A549 (cell line): Measurements from ENCODE around the gene CRNKL1. TPM values are rescaled to one million over a fixed set of nuclear protein-coding genes. Genes with fewer than 3 reads are reported as not detected.
A peak's percentile ranks its signal among the peaks of the same experiment; 100 is the strongest.

ENCODE experiments used
- ATAC-seq, 2 experiments: fragments of 200-7000 bp in 1 of 2; fragments of >200 bp in 1 of 2; cut with Nextera tagmentation in 1 of 2; cut with Tn5 transposase in 1 of 2; 3 replicates each; pipeline versions ENCODE4 v1.8.0 to v1.9.1; 2018 to 2020; ENCODE audit warnings: mild to moderate bottlenecking in 1 of 2, moderate library complexity in 1 of 2
- CTCF ChIA-PET: fragments of 300-600 bp; sonication (Branson Sonifier 250); formaldehyde crosslinking; extraction: SDS; loops from one replicate; lab custom pipeline; 2021; ENCODE audit warnings: antibody characterized with exemption, inconsistent platforms; lab: Yijun Ruan, JAX
- POLR2A ChIA-PET: fragments of 350-600 bp; formaldehyde crosslinking; extraction: SDS; loops from one replicate; lab custom pipeline; 2021; ENCODE audit warnings: antibody characterized with exemption, inconsistent platforms; lab: Yijun Ruan, JAX
- DNase-seq, 2 experiments: peaks; one replicate each; pipeline versions ENCODE4 v3.0.0 to v3.0.0-alpha.2; 2011 to 2016; ENCODE audit warnings: low read depth in 1 of 2, low spot score in 1 of 2
- FAIRE-seq: peaks from 2 replicates; lab custom pipeline; 2011; peaks lifted over from hg19 to GRCh38; lab: Jason Lieb, UNC
- H3K27ac ChIP-seq, 2 experiments: fragments of >200 bp; sonication (Bioruptor Twin); formaldehyde crosslinking; 3 replicates each; pipeline ENCODE4 v1.5.1; 2016 to 2017
- H3K4me1 ChIP-seq: fragments of >200 bp; sonication (Bioruptor Twin); formaldehyde crosslinking; 3 replicates; pipeline ENCODE4 v1.6.1; 2016
- H3K4me2 ChIP-seq: fragments of >200 bp; sonication (Bioruptor Twin); formaldehyde crosslinking; 3 replicates; pipeline ENCODE4 v1.6.1; 2016
- H3K4me3 ChIP-seq: fragments of >200 bp; sonication (Bioruptor Twin); formaldehyde crosslinking; 3 replicates; pipeline ENCODE4 v1.5.1; 2016
- H3K9me3 ChIP-seq: fragments of >200 bp; sonication (Bioruptor Twin); formaldehyde crosslinking; 3 replicates; pipeline ENCODE4 v1.6.1; 2016
- ATOH8 ChIP-seq: fragments of 250-450 bp; sonication (Bioruptor Pico); IDR thresholded peaks from 2 replicates; pipeline ENCODE4 v1.5.0; 2020; ENCODE audit warnings: low read depth, mild to moderate bottlenecking, moderate library complexity
- BCL3 ChIP-seq: fragments of >200 bp; sonication (Bioruptor Twin); formaldehyde crosslinking; IDR thresholded peaks from 3 replicates; pipeline ENCODE4 v1.6.1; 2016
- CBX2 ChIP-seq: fragments of 200-600 bp; sonication (generic); IDR thresholded peaks from 2 replicates; pipeline ENCODE4 v1.6.1; 2016; ENCODE audit warnings: low read depth, mild to moderate bottlenecking, borderline replicate concordance
- CBX8 ChIP-seq: fragments of 200-600 bp; sonication (generic); IDR thresholded peaks from 2 replicates; pipeline ENCODE4 v1.6.1; 2016
- EHMT2 ChIP-seq: fragments of 200-600 bp; sonication (generic); IDR thresholded peaks from 2 replicates; pipeline ENCODE4 v1.6.1; 2016; ENCODE audit warnings: antibody characterized with exemption, low read depth, mild to moderate bottlenecking, moderate library complexity
- ELK1 ChIP-seq: fragments of 150-350 bp; IDR thresholded peaks from 2 replicates; pipeline ENCODE4 v1.6.1; 2014; ENCODE audit warnings: low read depth, mild to moderate bottlenecking, low read length
- FOSB ChIP-seq: fragments of 250-450 bp; sonication (Bioruptor Pico); IDR thresholded peaks from 2 replicates; pipeline ENCODE4 v1.5.0; 2020; ENCODE audit warnings: mild to moderate bottlenecking, moderate library complexity
- HOXB13 ChIP-seq: fragments of 250-450 bp; sonication (Bioruptor Pico); IDR thresholded peaks from 2 replicates; pipeline ENCODE4 v1.5.0; 2020; ENCODE audit warnings: low read depth, mild to moderate bottlenecking, moderate library complexity
- HOXB5 ChIP-seq: fragments of 250-450 bp; sonication (Bioruptor Pico); IDR thresholded peaks from 2 replicates; pipeline ENCODE4 v1.5.0; 2020; ENCODE audit warnings: mild to moderate bottlenecking, moderate library complexity
- JUNB ChIP-seq: fragments of >200 bp; sonication (Bioruptor Twin); formaldehyde crosslinking; IDR thresholded peaks from 2 replicates; pipeline ENCODE4 v1.6.1; 2016
- KDM1A ChIP-seq: fragments of 200-600 bp; sonication (generic); IDR thresholded peaks from 2 replicates; pipeline ENCODE4 v1.6.1; 2016; ENCODE audit warnings: low read depth, mild to moderate bottlenecking
- MAZ ChIP-seq: fragments of 150-350 bp; IDR thresholded peaks from 2 replicates; pipeline ENCODE4 v1.6.1; 2014; ENCODE audit warnings: antibody characterized with exemption, low read depth, low read length, borderline replicate concordance
- NFE2L2 ChIP-seq: fragments of 150-350 bp; conservative IDR thresholded peaks from 2 replicates; pipeline ENCODE4 v1.6.1; 2014; ENCODE audit warnings: low read length
- NPAS2 ChIP-seq: fragments of 250-450 bp; sonication (Bioruptor Pico); IDR thresholded peaks from 2 replicates; pipeline ENCODE4 v1.8.0; 2022; ENCODE audit warnings: mild to moderate bottlenecking, moderate library complexity, borderline replicate concordance
- NR3C1 ChIP-seq: fragments of >200 bp; sonication (Bioruptor Twin); formaldehyde crosslinking; IDR thresholded peaks from 3 replicates; pipeline ENCODE4 v1.6.1; 2017
- POLR2A ChIP-seq: IDR thresholded peaks from 2 replicates; pipeline ENCODE4 v1.6.1; 2012; ENCODE audit warnings: mild to moderate bottlenecking, low read length
- POLR2AphosphoS2 ChIP-seq: conservative IDR thresholded peaks from 2 replicates; pipeline ENCODE4 v1.6.1; 2012; ENCODE audit warnings: low read length, improper control_type of control experiment, inconsistent platforms
- RAD21 ChIP-seq, 2 experiments: fragments of >200 bp in 1 of 2; sonication (Bioruptor Twin) in 1 of 2; formaldehyde crosslinking in 1 of 2; IDR thresholded peaks in 1 of 2; conservative IDR thresholded peaks in 1 of 2; 2 replicates in 1 of 2; 3 replicates in 1 of 2; pipeline ENCODE4 v1.6.1; 2012 to 2018; ENCODE audit warnings: inconsistent platforms in 1 of 2
- RARB ChIP-seq: fragments of 250-450 bp; sonication (Bioruptor Pico); IDR thresholded peaks from 2 replicates; pipeline ENCODE4 v1.8.0; 2021; ENCODE audit warnings: mild to moderate bottlenecking, moderate library complexity
- RCOR1 ChIP-seq: fragments of 150-350 bp; IDR thresholded peaks from 2 replicates; pipeline ENCODE4 v1.6.1; 2014; ENCODE audit warnings: antibody characterized with exemption, low read length, low read depth
- REST ChIP-seq: fragments of 200-600 bp; sonication (generic); IDR thresholded peaks from 2 replicates; pipeline ENCODE4 v1.6.1; 2016; ENCODE audit warnings: antibody characterized with exemption, mild to moderate bottlenecking, moderate library complexity
- RNF2 ChIP-seq: fragments of 200-600 bp; sonication (generic); IDR thresholded peaks from 2 replicates; pipeline ENCODE4 v1.6.1; 2016; ENCODE audit warnings: low read depth, mild to moderate bottlenecking, antibody characterized with exemption, moderate library complexity, borderline replicate concordance
- TFCP2L1 ChIP-seq: fragments of 250-450 bp; sonication (Bioruptor Pico); IDR thresholded peaks from 2 replicates; pipeline ENCODE4 v1.5.0; 2021; ENCODE audit warnings: mild to moderate bottlenecking
- TP53 ChIP-seq: fragments of 250-450 bp; sonication (Bioruptor Pico); IDR thresholded peaks from 2 replicates; pipeline ENCODE4 v1.5.0; 2021; ENCODE audit warnings: mild to moderate bottlenecking, moderate library complexity
- WGBS: methylation state at CpG from one replicate; pipeline ENCODE4 v1.1.6; 2017; ENCODE audit errors: missing lambda C conversion rate; 5-methylcytosine and 5-hydroxymethylcytosine counted together
- polyA plus RNA-seq, 4 experiments: library from polyadenylated mRNA; depleted of rRNA in 3 of 4; stranded (reverse); fragments of >200 nt; fragmentation: RNase III in 1 of 4; extraction: RNeasy Plus Mini Kit Qiagen cat#74134 plus additional on column Dnase treatment in 1 of 4; gene quantifications; 2 replicates in 3 of 4; 3 replicates in 1 of 4; pipeline ENCODE4 v1.2.3, GENCODE V29; 2011 to 2017
- TF ChIP-seq, protein P1 (sequence below): IDR thresholded peaks from 2 replicates; pipeline ENCODE4 v1.6.1; 2012

The CRNKL1 gene
- polyA plus RNA-seq, 2 of the 4 experiments (the other 2 are of a cell fraction) = 19.4 to 32.1 TPM

DNA sequence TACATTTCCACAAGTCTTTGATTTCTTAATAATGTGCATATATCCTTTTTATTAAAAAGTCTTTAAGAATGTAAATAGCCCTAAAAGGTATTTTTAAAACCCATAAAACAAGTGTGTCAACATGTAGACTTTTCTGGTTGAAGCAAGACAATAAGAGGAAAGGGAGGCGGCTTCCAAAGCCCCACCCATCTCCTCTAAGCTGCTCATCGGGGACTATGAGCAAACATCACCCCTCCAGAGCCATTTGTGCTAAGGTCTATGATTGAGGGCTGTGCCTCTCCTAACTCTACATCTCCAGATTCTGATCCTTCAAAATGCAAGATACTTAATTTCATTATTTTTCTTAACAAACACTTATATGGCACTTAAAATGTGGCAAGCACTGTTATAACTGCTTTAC, 37.6 kb downstream of the CRNKL1 start:
- ATAC-seq = no peak

DNA sequence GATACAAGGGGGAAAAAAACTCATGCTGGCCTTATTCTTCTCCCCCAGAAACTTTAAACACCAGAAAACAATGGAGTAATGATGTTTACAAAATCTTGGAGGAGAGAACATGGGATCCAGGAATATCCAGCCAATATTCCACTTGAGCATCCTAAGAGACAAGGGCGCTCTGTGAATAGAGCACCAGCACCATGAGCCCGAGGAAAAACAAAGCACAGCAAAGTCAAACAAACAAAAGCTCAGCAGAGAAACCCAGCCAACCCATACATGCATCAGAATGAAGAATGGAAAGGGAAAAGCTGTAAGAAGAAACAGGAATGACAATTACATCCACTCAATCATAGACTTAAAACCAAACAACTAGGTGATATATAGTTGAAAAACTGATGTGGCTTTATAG, 39.7 kb downstream of the CRNKL1 start:
- no peak for ATAC-seq
- CTCF ChIA-PET = interaction anchor here (0.9 to 1.6 kb wide), 7 partner anchors 47 to 233 kb away, joined by 3 to 5 read pairs (median 4); no protein-coding TSS in a partner anchor

More for the DNA sequence above, 37.6 kb downstream of the CRNKL1 start:
- ChIA-PET POLR2A (no interaction called here), CTCF (interaction anchor here (0.6 to 1.4 kb wide), 5 partner anchors 15 to 433 kb away, joined by 3 to 7 read pairs (median 5); no protein-coding TSS in a partner anchor)
- Histone ChIP-seq H3K27ac (no peak overlapping the region), H3K4me1 (peaks cover 32% of the 10 kb centered on the region), H3K9me3 (no peaks in the 10 kb centered on the region), H3K4me3 (no peak overlapping the region), H3K4me2 (no peak overlapping the region)
- TF ChIP-seq RAD21 (conservative IDR thresholded peaks at IDR 0.05 in 1 of 2, IDR thresholded peaks at IDR 0.05 in 1 of 2) = no peak
- no peak for TF ChIP-seq CBX2
- no peak for TF ChIP-seq POLR2A
- no peak for TF ChIP-seq POLR2AphosphoS2
- no peak for TF ChIP-seq HOXB5 (CRISPR knock-in tag)
- no peak for TF ChIP-seq RCOR1
- TF ChIP-seq FOSB (CRISPR knock-in tag) = no peak
- TF ChIP-seq ELK1 = no peak
- TF ChIP-seq TP53 = no peak
- TF ChIP-seq NR3C1 = no peak
- no peak for TF ChIP-seq EHMT2
- no peak for TF ChIP-seq RNF2
- no peak for TF ChIP-seq ATOH8 (CRISPR knock-in tag)
- no peak for TF ChIP-seq NFE2L2
- TF ChIP-seq HOXB13 (CRISPR knock-in tag) = no peak
- no peak for TF ChIP-seq RARB (CRISPR knock-in tag)
- TF ChIP-seq CBX8 = no peak
- DNase-seq (peak in 1 of 2 experiments; percentile 19), FAIRE-seq (peak; percentile 74)
- WGBS = 37% methylated on average over 2 of the region's 2 CpGs

More for the DNA sequence above, 39.7 kb downstream of the CRNKL1 start:
- H3K4me2 ChIP-seq = no peak overlapping the region
- no peak for DNase-seq
- H3K27ac ChIP-seq = no peak overlapping the region
- no peak overlapping the region for H3K4me3 ChIP-seq
- WGBS = 74% methylated on average over 2 of the region's 2 CpGs
- H3K4me1 ChIP-seq = peaks cover 15% of the 10 kb centered on the region
- TF ChIP-seq BCL3 = no peak
- TF ChIP-seq, protein P1, sequence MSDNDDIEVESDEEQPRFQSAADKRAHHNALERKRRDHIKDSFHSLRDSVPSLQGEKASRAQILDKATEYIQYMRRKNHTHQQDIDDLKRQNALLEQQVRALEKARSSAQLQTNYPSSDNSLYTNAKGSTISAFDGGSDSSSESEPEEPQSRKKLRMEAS = no peak
- no peak for TF ChIP-seq MAZ
- TF ChIP-seq NR3C1 = no peak
- no peak for TF ChIP-seq NPAS2 (CRISPR knock-in tag)
- no peak for TF ChIP-seq KDM1A
- no peak for TF ChIP-seq REST
- no peak for TF ChIP-seq JUNB
- TF ChIP-seq HOXB13 (CRISPR knock-in tag) = no peak
- no peak for TF ChIP-seq POLR2A
- no peak for TF ChIP-seq TFCP2L1 (CRISPR knock-in tag)
- no peak for FAIRE-seq
- POLR2A ChIA-PET = no interaction called here
- no peaks in the 10 kb centered on the region for H3K9me3 ChIP-seq
